ENCODE results near the gene OTUD7B.

DNA sequence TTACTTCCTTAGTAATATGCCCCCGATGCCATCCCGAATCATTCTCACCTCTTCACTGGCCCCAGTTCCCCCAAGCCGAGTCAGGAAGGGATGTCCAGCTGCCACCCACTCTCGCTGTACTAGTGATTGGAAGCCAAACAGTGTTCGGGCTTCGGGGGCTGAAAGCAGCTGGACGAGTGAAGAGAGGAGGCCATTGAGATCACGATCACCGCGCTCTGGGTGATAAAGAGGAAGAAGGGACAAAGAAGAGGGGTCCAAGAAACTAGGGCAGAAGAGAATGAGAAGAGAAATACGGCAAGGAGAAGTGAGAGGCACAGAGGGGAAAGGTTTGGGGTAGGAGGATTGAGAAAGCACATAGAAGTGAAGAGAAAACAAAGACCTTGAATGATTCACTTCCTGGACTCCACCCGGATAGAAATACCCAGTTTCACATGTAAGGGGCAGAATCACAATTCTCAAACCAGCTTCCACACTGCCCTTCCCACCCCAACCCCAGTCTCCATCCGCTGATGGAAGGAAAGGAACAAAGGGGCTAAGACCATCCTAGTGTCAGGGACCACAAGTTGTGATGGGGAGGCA, 79.2 kb downstream of the OTUD7B start:
- TF ChIP-seq ZSCAN5A (tag by site-specific recombination; IDR thresholded peaks at IDR 0.05) = no peak
- no peak for TF ChIP-seq CTCF (tag by site-specific recombination; IDR thresholded peaks at IDR 0.05)
- TF ChIP-seq ZBTB7A (tag by site-specific recombination; IDR thresholded peaks at IDR 0.05; ENCODE audit: low read depth) = no peak
- TF ChIP-seq GLIS2 (tag by site-specific recombination; IDR thresholded peaks at IDR 0.05) = no peak
- TF ChIP-seq ZNF513 (tag by site-specific recombination; IDR thresholded peaks at IDR 0.05) = no peak
- TF ChIP-seq ZNF48 (tag by site-specific recombination; IDR thresholded peaks at IDR 0.05) = no peak
- no peak for TF ChIP-seq SCRT1 (tag by site-specific recombination; IDR thresholded peaks at IDR 0.05; ENCODE audit: borderline replicate concordance)
